H9 (cell line): Measurements from ENCODE around the gene PNLIP. TPM values are rescaled to one million over a fixed set of nuclear protein-coding genes. Genes with fewer than 3 reads are reported as not detected.

ENCODE experiments used
- DNase-seq: peaks from one replicate; pipeline ENCODE4 v3.0.0-alpha.2; 2017
- H2AFZ ChIP-seq: one replicate; pipeline ENCODE4 v1.6.1; 2013; ENCODE audit warnings: mild to moderate bottlenecking, low read length, control low read depth, moderate library complexity
- H2AK5ac ChIP-seq: 2 replicates; pipeline ENCODE4 v1.6.1; 2013; ENCODE audit warnings: low read length, control low read depth, mixed read lengths; ENCODE audit not compliant: insufficient read length
- H2BK120ac ChIP-seq: one replicate; pipeline ENCODE4 v1.6.1; 2013; ENCODE audit warnings: low read depth, mild to moderate bottlenecking, low read length, control low read depth, inconsistent platforms; ENCODE audit not compliant: poor library complexity, severe bottlenecking
- H2BK12ac ChIP-seq: 2 replicates; pipeline ENCODE4 v1.6.1; 2013; ENCODE audit warnings: low read length, control low read depth, mixed read lengths, low read depth; ENCODE audit not compliant: insufficient read length
- H2BK15ac ChIP-seq: 2 replicates; pipeline ENCODE4 v1.6.1; 2013; ENCODE audit warnings: low read depth, low read length, control low read depth
- H2BK20ac ChIP-seq: one replicate; pipeline ENCODE4 v1.6.1; 2013; ENCODE audit warnings: low read depth, mild to moderate bottlenecking, low read length, control low read depth, inconsistent platforms; ENCODE audit not compliant: poor library complexity, severe bottlenecking
- H2BK5ac ChIP-seq: 2 replicates; pipeline ENCODE4 v1.6.1; 2013; ENCODE audit warnings: low read length, control low read depth, mixed read lengths; ENCODE audit not compliant: insufficient read length
- H3K14ac ChIP-seq: 2 replicates; pipeline ENCODE4 v1.6.1; 2013; ENCODE audit warnings: low read length, control low read depth; ENCODE audit not compliant: insufficient read depth
- H3K18ac ChIP-seq: 2 replicates; pipeline ENCODE4 v1.6.1; 2013; ENCODE audit warnings: low read depth, mild to moderate bottlenecking, mixed read lengths, low read length, control low read depth; ENCODE audit not compliant: insufficient read length
- H3K23ac ChIP-seq: 2 replicates; pipeline ENCODE4 v1.6.1; 2013; ENCODE audit warnings: low read length, control low read depth, mixed read lengths, low read depth; ENCODE audit not compliant: insufficient read length
- H3K23me2 ChIP-seq: 2 replicates; pipeline ENCODE4 v1.6.1; 2013; ENCODE audit warnings: low read depth, mild to moderate bottlenecking, mixed read lengths, low read length, control low read depth; ENCODE audit not compliant: insufficient read length, poor library complexity, severe bottlenecking
- H3K27ac ChIP-seq: 2 replicates; pipeline ENCODE4 v1.5.1; 2013; ENCODE audit warnings: low read length, control low read depth, mixed read lengths, low read depth; ENCODE audit not compliant: insufficient read length
- H3K27me3 ChIP-seq: 2 replicates; pipeline ENCODE4 v1.6.1; 2013; ENCODE audit warnings: low read length, control low read depth, inconsistent platforms; ENCODE audit not compliant: insufficient read depth
- H3K4ac ChIP-seq: 2 replicates; pipeline ENCODE4 v1.6.1; 2013; ENCODE audit warnings: low read depth, mild to moderate bottlenecking, control low read depth, inconsistent platforms, low read length, moderate library complexity
- H3K4me1 ChIP-seq: 2 replicates; pipeline ENCODE4 v1.6.1; 2013; ENCODE audit warnings: low read length, control low read depth, inconsistent platforms; ENCODE audit not compliant: insufficient read depth
- H3K4me2 ChIP-seq: 2 replicates; pipeline ENCODE4 v1.6.1; 2013; ENCODE audit warnings: low read length, control low read depth, mixed read lengths; ENCODE audit not compliant: insufficient read length, insufficient read depth
- H3K56ac ChIP-seq: 2 replicates; pipeline ENCODE4 v1.6.1; 2013; ENCODE audit warnings: low read depth, mild to moderate bottlenecking, mixed read lengths, low read length, control low read depth; ENCODE audit not compliant: insufficient read length
- H3K79me1 ChIP-seq: 2 replicates; pipeline ENCODE4 v1.6.1; 2013; ENCODE audit warnings: low read depth, mild to moderate bottlenecking, moderate library complexity, low read length, control low read depth, inconsistent platforms; ENCODE audit not compliant: insufficient read depth, poor library complexity, severe bottlenecking
- H3K79me2 ChIP-seq: 2 replicates; pipeline ENCODE4 v1.6.1; 2013; ENCODE audit warnings: low read length, control low read depth, inconsistent platforms; ENCODE audit not compliant: insufficient read depth
- H3K9ac ChIP-seq: 2 replicates; pipeline ENCODE4 v1.6.1; 2013; ENCODE audit warnings: low read length, control low read depth, mixed read lengths; ENCODE audit not compliant: insufficient read length; ENCODE audit errors: extremely low read depth
- H3K9me3 ChIP-seq: one replicate; pipeline ENCODE4 v1.6.1; 2013; ENCODE audit warnings: low read depth, low read length, inconsistent platforms; ENCODE audit not compliant: control insufficient read depth
- H3T11ph ChIP-seq: one replicate; pipeline ENCODE4 v1.6.1; 2013; ENCODE audit warnings: mild to moderate bottlenecking, low read length, control low read depth, inconsistent platforms
- H4K20me1 ChIP-seq: one replicate; pipeline ENCODE4 v1.6.1; 2013; ENCODE audit not compliant: control insufficient read depth, insufficient read length, insufficient read depth
- H4K5ac ChIP-seq: 2 replicates; pipeline ENCODE4 v1.6.1; 2013; ENCODE audit warnings: low read depth, mild to moderate bottlenecking, mixed read lengths, low read length, control low read depth; ENCODE audit not compliant: insufficient read length
- H4K8ac ChIP-seq: replicated peaks from 2 replicates; pipeline ENCODE4 v1.6.1; 2013; ENCODE audit warnings: low read length, control low read depth, mixed read lengths, low read depth; ENCODE audit not compliant: insufficient read length
- H4K91ac ChIP-seq: 2 replicates; pipeline ENCODE4 v1.6.1; 2013; ENCODE audit warnings: low read depth, mild to moderate bottlenecking, moderate library complexity, mixed read lengths, low read length, control low read depth; ENCODE audit not compliant: insufficient read length
- H3K27ac Mint-ChIP-seq, 3 experiments: 2 replicates in 2 of 3; 3 replicates in 1 of 3; pipeline ENCODE4 v1.8.0; 2020 to 2021; ENCODE audit warnings: mixed read lengths in 3 of 3, mild to moderate bottlenecking in 1 of 3, moderate library complexity in 1 of 3
- H3K27me3 Mint-ChIP-seq: 2 replicates; pipeline ENCODE4 v1.8.0; 2021; ENCODE audit warnings: low read depth, mild to moderate bottlenecking, moderate library complexity, mixed read lengths
- H3K36me3 Mint-ChIP-seq, 3 experiments: 2 replicates in 2 of 3; 3 replicates in 1 of 3; pipeline ENCODE4 v1.8.0; 2020 to 2021; ENCODE audit warnings: low read depth in 3 of 3, mixed read lengths in 3 of 3; ENCODE audit not compliant: insufficient read depth in 1 of 3
- H3K4me1 Mint-ChIP-seq, 2 experiments: 2 replicates each; pipeline ENCODE4 v1.8.0; 2020; ENCODE audit warnings: mixed read lengths in 2 of 2
- H3K4me3 Mint-ChIP-seq, 2 experiments: 2 replicates in 1 of 2; 3 replicates in 1 of 2; pipeline ENCODE4 v1.8.0; 2020 to 2021; ENCODE audit warnings: mild to moderate bottlenecking in 2 of 2, mixed read lengths in 2 of 2, moderate library complexity in 1 of 2
- H3K9me3 Mint-ChIP-seq, 2 experiments: 2 replicates in 1 of 2; 3 replicates in 1 of 2; pipeline ENCODE4 v1.8.0; 2020; ENCODE audit warnings: mild to moderate bottlenecking in 2 of 2, mixed read lengths in 2 of 2, moderate library complexity in 1 of 2
- CTCF ChIP-seq: fragments of 200-600 bp; sonication (generic); conservative IDR thresholded peaks from 3 replicates; pipeline ENCODE4 v1.8.0; 2021; ENCODE audit warnings: antibody characterized with exemption, mild to moderate bottlenecking
- whole genome bisulfite sequencing: extraction: QIAGEN DNeasy Blood & Tissue Kit; methylation state at CpG from one replicate; pipeline ENCODE4 v1.1.7; 2013; ENCODE audit warnings: missing lambda C conversion rate, low lambda C conversion rate, mixed read lengths; ENCODE audit not compliant: insufficient read length; ENCODE audit errors: extremely low coverage; 5-methylcytosine and 5-hydroxymethylcytosine counted together
- total RNA-seq: library from RNA; stranded (reverse); gene quantifications from 2 replicates; pipeline ENCODE4 v1.2.1, GENCODE V29; 2021

The PNLIP gene
- total RNA-seq, 1 experiment from 2014 or later, result not detected

- H3K27ac ChIP-seq, result no peak overlapping the region
- no CpG with 5 or more reads among the region's 3 CpGs for WGBS
- H3K18ac ChIP-seq, result no peak overlapping the region
- no peak overlapping the region for H3K14ac ChIP-seq
- no peak for TF ChIP-seq CTCF
- H2AK5ac ChIP-seq, result no peak overlapping the region
- no peak for DNase-seq
- Mint-ChIP-seq H3K36me3 (no peaks in the 10 kb centered on the region), H3K4me1 (no peaks in the 10 kb centered on the region; a peak in 1 of 4 replicates), H3K27ac (no peak overlapping the region), H3K4me3 (no peak overlapping the region), H3K9me3 (no peaks in the 10 kb centered on the region), H3K27me3 (0 out of 2 replicates have a peak, but pooled peaks cover 1% of the 10 kb centered on the region)
- H2BK5ac ChIP-seq, result no peak overlapping the region
- H2BK12ac ChIP-seq, result no peak overlapping the region
- no peak overlapping the region for H3K4me2 ChIP-seq
- no peak overlapping the region for H4K5ac ChIP-seq
- H4K8ac ChIP-seq, result no peak overlapping the region
- no peak overlapping the region for H2BK15ac ChIP-seq
- H4K91ac ChIP-seq, result no peak overlapping the region
- H3K56ac ChIP-seq, result no peak overlapping the region
- H3K27me3 ChIP-seq, result no peaks in the 10 kb centered on the region
- no peaks in the 10 kb centered on the region for H3K23me2 ChIP-seq
- H3T11ph ChIP-seq, result no peak overlapping the region
- no peak overlapping the region for H3K4ac ChIP-seq
- no peak overlapping the region for H2BK120ac ChIP-seq
- H3K9me3 ChIP-seq, result no peaks in the 10 kb centered on the region
- H3K23ac ChIP-seq, result no peak overlapping the region
- no peak overlapping the region for H3K9ac ChIP-seq
- H2AFZ ChIP-seq, result no peak overlapping the region
- H3K79me1 ChIP-seq, result no peaks in the 10 kb centered on the region
- H4K20me1 ChIP-seq, result no peaks in the 10 kb centered on the region
- H3K4me1 ChIP-seq, result no peaks in the 10 kb centered on the region
- no peaks in the 10 kb centered on the region for H3K79me2 ChIP-seq
- H2BK20ac ChIP-seq, result no peak overlapping the region
Observed at GRCh38 chr10:116567335-116567734, 21.6 kb downstream of the PNLIP start.
